ENCODE data around the gene FOXK1. TPM values are rescaled to one million over a fixed set of nuclear protein-coding genes. Genes with fewer than 3 reads are reported as not detected.

Gene FOXK1
- total RNA-seq, 1 donor from 2014 or later: 56.3 TPM

GRCh38 chr7:4814433-4814832 is 132.3 kb downstream of the FOXK1 start:
- no peak for DNase-seq (ENCODE audit: extremely low read depth, low read depth, low spot score)

- DNase-seq (ENCODE audit: extremely low read depth, low read depth, low spot score): no peak
These were observed 133.0 kb downstream of the FOXK1 start for GRCh38 chr7:4815121-4815520.

GRCh38 chr7:4815609-4816418 is 133.7 kb downstream of the FOXK1 start:
- DNase-seq (ENCODE audit: extremely low read depth, low read depth, low spot score): no peak

GRCh38 chr7:4816419-4817080 is 134.5 kb downstream of the FOXK1 start:
- no peak for DNase-seq (ENCODE audit: extremely low read depth, low read depth, low spot score)

- no peak for DNase-seq (ENCODE audit: extremely low read depth, low read depth, low spot score)
These were observed 135.2 kb downstream of the FOXK1 start for GRCh38 chr7:4817178-4817901.

GRCh38 chr7:4818000-4818794 is 136.1 kb downstream of the FOXK1 start:
- no peak for DNase-seq (ENCODE audit: extremely low read depth, low read depth, low spot score)

- DNase-seq (ENCODE audit: extremely low read depth, low read depth, low spot score): no peak
These were observed 137.7 kb downstream of the FOXK1 start for GRCh38 chr7:4819560-4820404.

GRCh38 chr7:4820405-4820966 is 138.4 kb downstream of the FOXK1 start:
- DNase-seq (ENCODE audit: extremely low read depth, low read depth, low spot score): no peak

Other genes starting within 250 kb of the FOXK1 start
- 60.9 and 76.0 TPM in 2 replicates for gene AP5Z1, start 93.3 kb downstream of the FOXK1 start, total RNA-seq
- gene PAPOLB, start 179.7 kb downstream of the FOXK1 start, total RNA-seq: not detected in 2 replicates
- 2.9 and 3.4 TPM in 2 replicates for gene RADIL, start 201.4 kb downstream of the FOXK1 start, total RNA-seq